A673 (cell line): ENCODE data around the gene UBE2D1. TPM values are rescaled to one million over a fixed set of nuclear protein-coding genes. Genes with fewer than 3 reads are reported as not detected.
A peak's percentile ranks its signal among the peaks of the same experiment; 100 is the strongest.
"Not testable (repeated sequence)": the region's sequence is repeated elsewhere in the genome, so short reads cannot be mapped to it uniquely, and the experiment has no call there.

Experiments
- BruUV-seq: library from RNA; stranded (reverse); fragments of 400-500 nt; replicated peaks from 2 replicates; lab custom pipeline; 2021; lab: Mats Ljungman, UMichigan
- CTCF ChIA-PET: fragments of 300-600 bp; sonication (Branson Sonifier 250); formaldehyde crosslinking; loops from one replicate; lab custom pipeline; 2022; ENCODE audit warnings: antibody characterized with exemption; lab: Charles Lee
- POLR2A ChIA-PET: fragments of 300-600 bp; sonication (Branson Sonifier 250); formaldehyde crosslinking; loops from one replicate; lab custom pipeline; 2022; ENCODE audit warnings: antibody characterized with exemption; ENCODE audit not compliant: low non-redundant PET; lab: Charles Lee
- DNase-seq: peaks from one replicate; pipeline ENCODE4 v3.0.0-alpha.2; 2015; ENCODE audit warnings: low spot score
- H3K27ac ChIP-seq: fragments of 200-600 bp; sonication (generic); 2 replicates; pipeline ENCODE4 v1.5.1; 2016; ENCODE audit warnings: mixed run types, low read depth, mild to moderate bottlenecking, mixed read lengths, antibody characterized with exemption, low read length; ENCODE audit not compliant: poor library complexity, severe bottlenecking
- H3K27me3 ChIP-seq: fragments of 200-600 bp; sonication (generic); replicated peaks from 2 replicates; pipeline ENCODE4 v1.6.1; 2017; ENCODE audit warnings: mixed run types, low read depth, mild to moderate bottlenecking, mixed read lengths, antibody characterized with exemption, low read length; ENCODE audit not compliant: insufficient read depth, poor library complexity
- H3K36me3 ChIP-seq: fragments of 200-600 bp; sonication (generic); 2 replicates; pipeline ENCODE4 v1.6.1; 2016; ENCODE audit warnings: mixed run types, mild to moderate bottlenecking, mixed read lengths, antibody characterized with exemption, low read length; ENCODE audit not compliant: insufficient read depth, poor library complexity, severe bottlenecking
- H3K4me1 ChIP-seq: fragments of 200-600 bp; sonication (generic); 2 replicates; pipeline ENCODE4 v1.6.1; 2017; ENCODE audit warnings: mixed run types, mild to moderate bottlenecking, mixed read lengths, antibody characterized with exemption, low read length; ENCODE audit not compliant: insufficient read depth, poor library complexity, severe bottlenecking
- H3K4me3 ChIP-seq: fragments of 200-600 bp; sonication (generic); 2 replicates; pipeline ENCODE4 v1.5.1; 2016; ENCODE audit warnings: low read depth, mixed run types, mild to moderate bottlenecking, mixed read lengths, low read length; ENCODE audit not compliant: poor library complexity, severe bottlenecking
- H3K9me3 ChIP-seq: fragments of 200-600 bp; sonication (generic); 2 replicates; pipeline ENCODE4 v1.6.1; 2016; ENCODE audit warnings: mixed run types, low read depth, mild to moderate bottlenecking, mixed read lengths, antibody characterized with exemption, low read length; ENCODE audit not compliant: poor library complexity, severe bottlenecking
- EZH2 ChIP-seq: fragments of 200-600 bp; sonication (generic); IDR thresholded peaks from 2 replicates; pipeline ENCODE4 v1.6.1; 2017; ENCODE audit warnings: borderline replicate concordance, low read depth, mild to moderate bottlenecking, mixed read lengths, antibody characterized with exemption, low read length; ENCODE audit not compliant: poor library complexity, severe bottlenecking
- intact Hi-C: fragments of 100-400 bp; cut with micrococcal nuclease; formaldehyde crosslinking; loops from one replicate; pipeline ENCODE4 v1.10.0; 2022; ENCODE audit not compliant: unreplicated experiment
- total RNA-seq: library from RNA; stranded (reverse); gene quantifications from 2 replicates; pipeline ENCODE4 v1.2.3, GENCODE V29; 2021
- TF ChIP-seq, protein P1 (sequence below): fragments of 300-800, 200-600 bp; sonication (generic); conservative IDR thresholded peaks from 2 replicates; pipeline ENCODE4 v1.5.1; 2017; ENCODE audit warnings: low read depth, mild to moderate bottlenecking, antibody characterized with exemption, low read length, moderate library complexity, mixed read lengths

Gene UBE2D1
- total RNA-seq, 1 experiment from 2014 or later, result 16.9 TPM

DNA sequence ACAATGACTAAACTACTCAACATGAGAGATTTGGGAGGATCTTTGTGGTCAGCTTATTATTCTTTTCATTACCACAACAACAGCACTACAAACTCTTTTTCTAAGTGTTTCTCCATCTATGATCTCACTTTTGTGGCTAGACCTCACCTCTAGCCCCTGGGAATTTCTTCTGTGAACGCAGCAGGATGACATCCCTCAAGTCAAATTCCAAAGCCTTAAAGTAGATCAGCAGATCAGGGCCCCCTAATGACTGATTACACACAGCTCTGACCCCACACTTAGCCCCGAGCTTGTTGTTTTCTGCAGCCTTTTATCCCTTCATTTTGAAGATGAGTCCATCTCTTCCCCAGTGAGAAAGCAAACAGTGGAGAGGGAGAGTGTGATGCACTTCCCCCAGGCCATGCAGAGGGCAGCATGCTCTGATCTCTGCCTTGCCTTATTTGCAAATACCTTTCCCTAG, 77.7 kb downstream of the UBE2D1 start:
- ChIA-PET POLR2A (no interaction called here), CTCF (no interaction called here)
- Histone ChIP-seq H3K36me3 (no peaks in the 10 kb centered on the region), H3K27ac (no peak overlapping the region), H3K27me3 (no peaks in the 10 kb centered on the region), H3K4me3 (no peak overlapping the region), H3K4me1 (no peaks in the 10 kb centered on the region), H3K9me3 (no peaks in the 10 kb centered on the region)
- intact Hi-C loops, result loop anchor here (5.0 to 10.0 kb wide), 3 partner anchors 120 to 362 kb away; no protein-coding TSS in a partner anchor
- TF ChIP-seq, protein P1, sequence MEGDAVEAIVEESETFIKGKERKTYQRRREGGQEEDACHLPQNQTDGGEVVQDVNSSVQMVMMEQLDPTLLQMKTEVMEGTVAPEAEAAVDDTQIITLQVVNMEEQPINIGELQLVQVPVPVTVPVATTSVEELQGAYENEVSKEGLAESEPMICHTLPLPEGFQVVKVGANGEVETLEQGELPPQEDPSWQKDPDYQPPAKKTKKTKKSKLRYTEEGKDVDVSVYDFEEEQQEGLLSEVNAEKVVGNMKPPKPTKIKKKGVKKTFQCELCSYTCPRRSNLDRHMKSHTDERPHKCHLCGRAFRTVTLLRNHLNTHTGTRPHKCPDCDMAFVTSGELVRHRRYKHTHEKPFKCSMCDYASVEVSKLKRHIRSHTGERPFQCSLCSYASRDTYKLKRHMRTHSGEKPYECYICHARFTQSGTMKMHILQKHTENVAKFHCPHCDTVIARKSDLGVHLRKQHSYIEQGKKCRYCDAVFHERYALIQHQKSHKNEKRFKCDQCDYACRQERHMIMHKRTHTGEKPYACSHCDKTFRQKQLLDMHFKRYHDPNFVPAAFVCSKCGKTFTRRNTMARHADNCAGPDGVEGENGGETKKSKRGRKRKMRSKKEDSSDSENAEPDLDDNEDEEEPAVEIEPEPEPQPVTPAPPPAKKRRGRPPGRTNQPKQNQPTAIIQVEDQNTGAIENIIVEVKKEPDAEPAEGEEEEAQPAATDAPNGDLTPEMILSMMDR, result no peak
- no peak for TF ChIP-seq EZH2
- BruUV-seq, result no TSS peak
- DNase-seq, result no peak

DNA sequence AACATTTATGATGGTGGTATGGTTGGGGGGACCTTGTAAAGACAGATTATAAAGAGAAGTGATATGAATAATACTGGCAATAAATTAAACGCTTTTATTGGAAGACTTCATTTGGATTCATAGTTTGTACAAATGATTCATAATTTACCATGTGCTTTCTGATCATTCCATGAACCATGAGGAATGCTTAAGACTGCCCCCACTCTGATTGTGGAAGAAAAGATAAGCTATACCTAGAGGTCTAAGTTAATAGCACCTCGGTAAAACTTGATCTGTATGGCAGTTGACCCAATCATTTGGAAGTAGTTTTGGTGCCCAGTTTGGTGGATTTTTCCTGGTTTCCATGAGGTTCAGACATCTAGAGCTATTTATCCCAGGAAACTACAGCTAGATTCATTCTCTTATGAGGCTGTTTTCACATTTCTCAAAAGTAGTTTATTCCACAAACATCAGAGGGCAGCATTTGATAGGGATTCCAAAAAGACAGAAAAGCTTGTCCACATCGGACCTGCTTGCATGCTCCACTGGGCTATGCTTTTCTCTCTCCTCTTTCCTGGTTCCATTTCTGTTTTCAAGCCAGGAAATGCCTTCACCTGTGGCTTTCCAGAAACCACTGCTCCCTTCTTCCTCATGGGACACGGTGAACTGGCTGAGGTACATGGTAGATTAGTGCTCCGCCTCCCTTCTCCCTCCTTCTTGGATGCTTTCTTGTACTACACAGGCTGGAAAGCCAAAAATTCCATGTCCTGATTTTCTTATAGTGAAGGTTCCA, 79.7 kb downstream of the UBE2D1 start:
- H3K4me3 ChIP-seq, result no peak overlapping the region
- POLR2A ChIA-PET, result no interaction called here
- no peaks in the 10 kb centered on the region for H3K9me3 ChIP-seq
- TF ChIP-seq, protein P1, result peak; percentile 48
- TF ChIP-seq EZH2, result no peak
- DNase-seq, result peak; percentile 54
- no peaks in the 10 kb centered on the region for H3K36me3 ChIP-seq
- intact Hi-C loops, result loop anchor here (5.0 to 10.0 kb wide), 4 partner anchors 98 to 360 kb away; partner anchors contain the start of gene BICC1
- no TSS peak for BruUV-seq
- no peaks in the 10 kb centered on the region for H3K4me1 ChIP-seq
- CTCF ChIA-PET, result interaction anchor here (0.5 to 1.5 kb wide), 5 partner anchors 24 to 318 kb away, joined by 3 to 8 read pairs (median 3); no protein-coding TSS in a partner anchor
- H3K27ac ChIP-seq, result no peak overlapping the region
- no peaks in the 10 kb centered on the region for H3K27me3 ChIP-seq

DNA sequence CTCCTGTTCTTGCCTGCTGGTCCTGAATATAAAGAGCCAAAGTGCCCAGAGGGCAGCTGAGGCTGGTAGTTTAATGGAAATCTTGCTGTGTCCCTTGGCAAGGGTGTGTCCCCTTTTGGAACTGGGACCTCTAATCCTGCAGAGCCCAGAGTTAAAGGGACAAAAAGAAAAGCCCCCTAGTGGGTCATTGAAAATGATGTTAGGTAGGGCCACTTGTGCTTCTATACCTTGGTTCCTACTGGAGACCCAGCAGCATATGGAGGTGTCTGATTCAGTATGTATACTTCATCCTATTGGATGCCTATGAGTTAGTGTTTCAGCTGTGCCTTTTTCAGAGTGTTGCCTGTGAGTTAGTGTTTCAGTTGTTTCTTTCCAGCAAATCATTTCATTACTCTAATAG, 81.0 kb downstream of the UBE2D1 start:
- Histone ChIP-seq H3K27me3 (no peaks in the 10 kb centered on the region), H3K9me3 (no peaks in the 10 kb centered on the region), H3K36me3 (no peaks in the 10 kb centered on the region), H3K27ac (no peak overlapping the region), H3K4me1 (no peaks in the 10 kb centered on the region), H3K4me3 (no peak overlapping the region)
- TF ChIP-seq, protein P1, result no peak
- TF ChIP-seq EZH2, result no peak
- DNase-seq, result no peak
- ChIA-PET CTCF (no interaction called here), POLR2A (no interaction called here)
- no TSS peak for BruUV-seq
- intact Hi-C loops, result loop anchor here (5.0 to 10.0 kb wide), 3 partner anchors 97 to 359 kb away; partner anchors contain the start of gene BICC1

DNA sequence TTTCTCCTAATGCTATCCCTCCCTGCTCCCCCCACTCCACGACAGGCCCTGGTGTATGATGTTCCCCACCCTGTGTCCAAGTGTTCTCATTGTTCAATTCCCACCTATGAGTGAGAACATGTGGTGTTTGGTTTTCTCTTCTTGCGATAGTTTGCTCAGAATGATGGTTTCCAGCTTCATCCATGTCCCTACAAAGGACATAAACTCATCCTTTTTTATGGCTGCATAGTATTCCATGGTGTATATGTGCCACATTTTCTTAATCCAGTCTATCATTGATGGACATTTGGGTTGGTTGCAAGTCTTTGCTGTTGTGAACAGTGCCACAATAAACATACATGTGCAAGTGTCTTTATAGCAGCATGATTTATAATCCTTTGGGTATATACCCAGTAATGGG, 83.1 kb downstream of the UBE2D1 start:
- H3K27ac ChIP-seq, H3K36me3 ChIP-seq, H3K9me3 ChIP-seq, H3K4me3 ChIP-seq, DNase-seq, H3K27me3 ChIP-seq, POLR2A ChIA-PET, H3K4me1 ChIP-seq, BruUV-seq, CTCF ChIA-PET: not testable (repeated sequence)
- intact Hi-C loops, result loop anchor here (5.0 to 10.0 kb wide), 3 partner anchors 94 to 357 kb away; partner anchors contain the start of gene BICC1
